ENCODE results near the gene ADGRD1.

Gene ADGRD1

GRCh38 chr12:130968611-130969010 lies 14.9 kb downstream of the ADGRD1 start:
- Histone ChIP-seq H3K27ac (ENCODE audit: low read depth, low read length, poor library complexity, severe bottlenecking) (no peak overlapping the region), H3K27me3 (ENCODE audit: insufficient read depth, low read length) (no peaks in the 10 kb centered on the region; the same call in 1 of the 2 replicates), H3K9me3 (ENCODE audit: low read length) (no peaks in the 10 kb centered on the region), H3K9ac (ENCODE audit: low read length) (no peak overlapping the region), H3K4me3 (ENCODE audit: low read depth, low read length, poor library complexity, severe bottlenecking) (no peak overlapping the region), H3K4me1 (ENCODE audit: insufficient read depth, low read length, severe bottlenecking) (peaks cover 10% of the 10 kb centered on the region), H3K36me3 (ENCODE audit: insufficient read depth, low read length) (no peaks in the 10 kb centered on the region), H3K9me2 (ENCODE audit: low read depth, low read length) (no peaks in the 10 kb centered on the region), H4K20me1 (ENCODE audit: insufficient read depth, low read length) (no peaks in the 10 kb centered on the region), H3K4me2 (ENCODE audit: low read length) (no peak overlapping the region), H2AFZ (ENCODE audit: low read length) (no peak overlapping the region), H3K79me2 (ENCODE audit: insufficient read depth, low read length) (no peaks in the 10 kb centered on the region), H3F3A (ENCODE audit: insufficient read depth, low read length) (no peaks in the 10 kb centered on the region)
- TF ChIP-seq CTCF (IDR thresholded peaks at IDR 0.05; ENCODE audit: low read length): no peak
- no peak for TF ChIP-seq EZH2 (IDR thresholded peaks at IDR 0.05; ENCODE audit: borderline replicate concordance, low read length)

GRCh38 chr12:130969223-130969622 lies 15.5 kb downstream of the ADGRD1 start:
- Histone ChIP-seq H3K79me2 (ENCODE audit: insufficient read depth, low read length) (no peaks in the 10 kb centered on the region), H3K27me3 (ENCODE audit: insufficient read depth, low read length) (no peaks in the 10 kb centered on the region; the same call in 1 of the 2 replicates), H2AFZ (ENCODE audit: low read length) (no peak overlapping the region)

DNA sequence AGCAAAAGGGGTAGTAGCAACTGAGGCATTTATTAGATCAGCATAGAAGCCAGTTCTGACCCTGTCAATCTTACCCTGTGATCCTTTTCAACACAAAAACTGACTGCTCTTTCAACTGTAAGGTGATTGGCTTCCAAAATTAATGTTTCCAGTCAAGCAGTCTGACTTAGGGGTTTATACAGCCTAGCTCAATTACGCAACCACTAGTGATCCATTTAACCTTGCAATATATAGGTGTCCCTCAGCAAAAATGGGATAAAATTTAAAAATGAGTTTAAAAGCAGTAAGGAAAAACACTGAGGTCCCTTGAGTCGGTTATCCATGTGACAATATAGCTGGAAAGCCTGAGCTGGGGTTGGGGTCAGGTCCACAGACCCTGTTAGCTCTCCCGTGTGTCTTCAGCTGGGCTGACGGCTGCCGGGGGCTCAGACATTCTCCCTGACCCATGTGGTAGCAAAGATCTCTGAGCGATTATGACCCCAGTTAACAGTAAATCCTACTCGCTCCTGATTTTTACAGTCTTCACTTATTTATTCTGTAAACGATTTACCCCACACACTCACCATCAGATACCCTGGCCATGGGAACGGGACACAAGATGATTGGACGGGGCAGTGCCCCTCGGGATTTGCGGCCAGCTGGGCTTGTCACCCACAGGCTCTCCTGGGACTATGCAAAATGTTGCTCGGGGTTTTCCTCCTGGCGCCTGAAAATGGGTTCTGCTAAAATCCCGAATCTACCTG lies 16.6 kb downstream of the ADGRD1 start:
- Histone ChIP-seq H3K27ac (ENCODE audit: low read depth, low read length, poor library complexity, severe bottlenecking) (no peak overlapping the region), H3K4me2 (ENCODE audit: low read length) (no peak overlapping the region), H3K27me3 (ENCODE audit: insufficient read depth, low read length) (peaks cover 9% of the 10 kb centered on the region)

More at GRCh38 chr12:130969223-130969622, 15.5 kb downstream of the ADGRD1 start:
- Histone ChIP-seq H3K4me2 (ENCODE audit: low read length) (no peak overlapping the region), H4K20me1 (ENCODE audit: insufficient read depth, low read length) (no peaks in the 10 kb centered on the region), H3K27ac (ENCODE audit: low read depth, low read length, poor library complexity, severe bottlenecking) (no peak overlapping the region), H3K4me1 (ENCODE audit: insufficient read depth, low read length, severe bottlenecking) (peaks cover 10% of the 10 kb centered on the region), H3K9me3 (ENCODE audit: low read length) (no peaks in the 10 kb centered on the region), H3F3A (ENCODE audit: insufficient read depth, low read length) (no peaks in the 10 kb centered on the region), H3K9me2 (ENCODE audit: low read depth, low read length) (no peaks in the 10 kb centered on the region), H3K36me3 (ENCODE audit: insufficient read depth, low read length) (no peaks in the 10 kb centered on the region), H3K9ac (ENCODE audit: low read length) (no peak overlapping the region), H3K4me3 (ENCODE audit: low read depth, low read length, poor library complexity, severe bottlenecking) (no peak overlapping the region)
- TF ChIP-seq EZH2 (IDR thresholded peaks at IDR 0.05; ENCODE audit: borderline replicate concordance, low read length) (no peak), CTCF (IDR thresholded peaks at IDR 0.05; ENCODE audit: low read length) (no peak)

More for the DNA sequence above, 16.6 kb downstream of the ADGRD1 start:
- Histone ChIP-seq H3K36me3 (ENCODE audit: insufficient read depth, low read length) (no peaks in the 10 kb centered on the region), H3K9ac (ENCODE audit: low read length) (no peak overlapping the region), H3F3A (ENCODE audit: insufficient read depth, low read length) (no peaks in the 10 kb centered on the region), H3K4me1 (ENCODE audit: insufficient read depth, low read length, severe bottlenecking) (peaks cover 10% of the 10 kb centered on the region), H3K79me2 (ENCODE audit: insufficient read depth, low read length) (no peaks in the 10 kb centered on the region), H3K9me2 (ENCODE audit: low read depth, low read length) (no peaks in the 10 kb centered on the region), H3K9me3 (ENCODE audit: low read length) (no peaks in the 10 kb centered on the region), H4K20me1 (ENCODE audit: insufficient read depth, low read length) (no peaks in the 10 kb centered on the region), H3K4me3 (ENCODE audit: low read depth, low read length, poor library complexity, severe bottlenecking) (no peak overlapping the region), H2AFZ (ENCODE audit: low read length) (no peak overlapping the region)
- TF ChIP-seq EZH2 (IDR thresholded peaks at IDR 0.05; ENCODE audit: borderline replicate concordance, low read length) (no peak), CTCF (IDR thresholded peaks at IDR 0.05; ENCODE audit: low read length) (no peak)

All from OCI-LY1 (cell line).